ENCODE data around the gene G2E3.

- no peak for TF ChIP-seq CTCF (conservative IDR thresholded peaks at IDR 0.05; ENCODE audit: low read depth, low read length)
- no peak for TF ChIP-seq EZH2 (IDR thresholded peaks at IDR 0.05; ENCODE audit: borderline replicate concordance, low read depth, low read length, poor library complexity, severe bottlenecking)
These were observed 41.2 kb upstream of the G2E3 start for GRCh38 chr14:30517737-30518136.
